PC-9 (cell line): ENCODE results near the gene RAMP2.

Experiments used
- CTCF ChIP-seq: fragments of 200-600 bp; sonication (generic); conservative IDR thresholded peaks from 2 replicates; pipeline ENCODE4 v1.6.1; 2017; ENCODE audit warnings: mixed run types, antibody characterized with exemption, mild to moderate bottlenecking, moderate library complexity
- EZH2 ChIP-seq: fragments of 200-600 bp; sonication (generic); IDR thresholded peaks from 2 replicates; pipeline ENCODE4 v1.8.0; 2017; ENCODE audit warnings: antibody characterized with exemption, low read depth

- TF ChIP-seq CTCF (no peak), EZH2 (no peak)
These were observed 36.3 kb downstream of the RAMP2 start for GRCh38 chr17:42797067-42798007.
